Ammon's horn (tissue), 1 donor: ENCODE data around the gene IRGC.
"Not testable (repeated sequence)": the region's sequence is repeated elsewhere in the genome, so short reads cannot be mapped to it uniquely, and the experiment has no call there.

Source experiments
- DNase-seq: peaks from one replicate; pipeline ENCODE4 v3.0.0-alpha.2; 2016; ENCODE audit warnings: low spot score

The IRGC gene

DNA sequence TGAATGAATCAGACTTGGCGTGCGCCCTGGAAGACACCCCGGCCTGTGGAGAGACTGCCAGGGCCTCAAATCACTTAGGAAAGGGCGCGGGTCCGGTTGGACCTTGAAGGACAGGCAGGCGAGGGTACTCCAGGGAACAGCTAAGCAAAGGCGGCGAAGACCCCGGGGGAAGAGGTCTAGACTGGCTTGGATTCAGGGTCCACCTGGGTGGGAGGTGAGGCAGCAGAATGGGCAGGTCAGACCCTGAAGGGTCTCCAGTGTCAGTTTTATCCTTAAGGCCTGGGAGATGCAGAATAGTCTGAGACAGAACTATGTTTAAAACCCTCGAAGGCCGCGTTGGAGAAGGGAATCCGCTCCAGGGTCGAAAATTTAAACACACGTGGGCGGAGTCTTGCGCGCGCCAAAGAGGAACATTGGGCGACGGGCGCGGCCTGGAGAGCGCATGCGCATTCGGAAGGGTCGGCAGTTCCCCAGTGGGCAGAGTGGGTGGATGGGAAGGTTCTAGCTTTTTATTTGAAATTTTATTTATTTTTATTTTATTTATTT is 39.5 kb downstream of the IRGC start:
- peak; percentile 86 for DNase-seq

DNA sequence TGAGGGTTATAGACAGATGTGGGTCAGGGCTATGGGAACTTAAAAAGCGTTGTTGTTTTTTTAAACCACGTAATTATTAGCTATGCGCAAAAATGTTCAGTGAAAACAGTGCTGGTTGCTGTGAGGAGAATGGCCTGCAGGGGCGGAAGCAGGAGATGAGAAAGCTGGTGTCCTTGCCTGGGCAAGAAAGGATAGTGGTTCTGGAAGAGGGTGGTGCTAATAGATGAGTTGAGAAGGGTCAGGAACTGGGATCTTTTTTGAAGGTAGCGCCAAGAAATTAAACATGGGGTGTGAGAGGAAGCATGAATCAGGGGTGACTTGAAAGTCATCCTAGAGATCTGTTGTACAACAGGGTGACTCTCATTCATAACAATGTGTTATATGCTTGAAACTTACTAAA is 43.6 kb downstream of the IRGC start:
- no peak for DNase-seq

DNA sequence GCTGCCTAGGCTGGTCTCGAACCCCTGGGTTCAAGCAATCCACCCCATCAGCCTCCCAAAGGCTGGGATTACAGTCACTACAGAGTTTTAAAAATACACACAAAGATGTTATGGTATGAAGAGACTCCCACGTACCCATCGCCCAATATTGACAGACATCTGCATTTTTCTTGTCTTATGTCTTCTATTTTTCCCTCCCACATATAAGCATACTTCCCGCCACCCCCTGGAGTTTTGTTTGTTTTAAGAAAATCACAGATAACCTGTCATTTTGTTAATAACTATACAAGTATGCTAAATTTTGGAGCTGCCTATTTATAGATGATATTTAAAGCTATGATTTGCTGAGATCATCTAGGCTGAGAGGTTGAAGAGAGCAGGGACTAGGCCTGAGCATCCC is 45.1 kb downstream of the IRGC start:
- DNase-seq = no peak

DNA sequence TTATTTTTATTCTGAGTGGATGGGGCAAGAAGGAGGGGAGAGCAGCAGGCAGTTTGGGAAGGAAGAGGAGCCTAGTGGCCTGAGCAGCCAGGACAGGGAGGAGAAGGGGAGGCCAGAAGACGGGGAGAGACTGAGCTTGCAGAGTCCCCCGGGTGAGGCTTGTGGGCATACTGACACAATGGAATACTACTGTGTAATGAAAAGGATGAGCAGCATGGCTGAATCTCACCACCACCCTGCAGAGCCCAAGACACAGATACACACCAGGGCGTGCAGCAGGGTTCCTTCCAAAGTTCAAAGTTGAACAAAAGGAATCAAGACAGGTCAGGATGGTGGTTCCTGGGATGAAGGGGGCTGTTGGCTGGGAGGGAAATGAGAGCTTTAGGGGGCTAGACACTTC is 46.9 kb downstream of the IRGC start:
- DNase-seq = no peak

DNA sequence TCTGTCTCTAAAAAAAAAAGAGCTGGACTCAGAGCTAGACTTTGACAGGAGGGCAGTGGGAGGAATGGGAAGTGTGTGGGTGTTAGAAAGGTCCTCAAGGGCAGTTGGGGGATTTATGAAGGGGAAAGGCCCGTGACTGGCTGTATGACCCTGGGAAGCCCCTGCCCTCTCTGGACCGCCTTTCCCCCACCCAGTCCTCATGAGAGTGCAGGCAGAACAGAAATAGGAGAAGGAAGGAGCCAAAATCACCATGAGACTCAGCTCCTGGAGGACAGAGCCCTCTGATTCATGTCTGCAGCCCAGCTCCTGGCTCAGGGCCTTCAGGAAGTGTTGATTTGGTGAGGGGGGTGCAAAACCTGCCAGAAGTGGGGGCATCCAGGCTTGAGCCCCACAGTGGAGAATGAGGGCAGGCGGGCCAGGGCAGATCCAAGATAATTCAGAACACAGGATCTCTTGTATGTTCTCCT is 47.6 kb downstream of the IRGC start:
- DNase-seq = no peak

DNA sequence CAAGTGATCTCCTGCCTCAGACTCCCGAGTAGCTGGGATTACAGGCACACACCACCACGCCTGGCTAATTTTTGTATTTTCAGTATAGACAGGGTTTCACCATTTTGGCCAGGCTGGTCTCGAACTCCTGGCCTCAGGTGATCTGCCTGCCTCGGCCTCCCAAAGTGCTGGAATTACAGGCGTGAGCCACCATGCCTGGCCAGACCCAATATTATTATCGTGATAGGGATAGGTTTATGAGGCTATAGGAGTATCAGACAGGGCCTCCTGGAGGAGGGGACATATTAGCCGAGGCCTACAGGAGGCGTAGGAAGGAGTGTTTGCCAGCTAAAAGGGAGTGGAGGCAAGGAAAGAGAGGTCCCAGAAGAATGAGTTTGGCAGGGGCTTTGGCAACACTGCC is 48.8 kb downstream of the IRGC start:
- DNase-seq = not testable (repeated sequence)

DNA sequence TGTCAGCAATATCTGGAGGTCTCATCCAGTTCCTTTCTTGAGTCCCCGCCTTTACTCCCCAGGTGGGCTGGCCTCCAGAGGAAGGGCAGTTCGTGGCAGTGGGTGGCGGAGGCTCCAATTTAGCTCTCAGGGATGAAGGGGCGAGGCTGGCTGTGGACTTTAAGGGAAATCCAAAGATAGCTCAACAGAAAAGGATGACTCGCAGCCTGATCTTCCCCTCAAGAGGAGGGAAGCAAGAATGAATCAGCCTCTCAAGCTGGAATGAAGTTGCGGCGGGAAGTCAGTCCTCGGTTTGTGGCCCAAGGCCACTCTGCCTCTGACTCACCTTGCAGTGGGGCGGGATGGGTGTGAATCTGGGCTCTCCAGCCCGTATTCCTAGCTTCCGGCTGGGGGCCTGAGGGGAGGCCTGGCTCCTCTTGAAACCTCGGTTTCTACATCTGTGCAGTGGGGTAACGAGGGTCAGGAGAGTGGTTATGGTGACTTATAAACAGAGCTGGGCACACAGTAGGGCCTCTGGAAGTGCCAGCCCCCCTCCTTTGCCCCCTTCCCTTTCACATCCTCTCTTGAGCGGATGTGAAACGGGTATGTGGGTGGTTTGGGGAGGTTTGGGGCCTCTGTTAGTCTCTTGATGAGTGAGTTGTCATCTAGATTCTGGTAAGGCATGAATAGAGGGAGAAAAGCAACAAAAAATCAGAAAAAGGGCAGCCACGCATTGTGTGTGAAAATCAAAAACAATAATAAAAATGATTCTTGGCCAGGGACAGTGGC is 49.4 kb downstream of the IRGC start:
- peak; percentile 24 for DNase-seq

DNA sequence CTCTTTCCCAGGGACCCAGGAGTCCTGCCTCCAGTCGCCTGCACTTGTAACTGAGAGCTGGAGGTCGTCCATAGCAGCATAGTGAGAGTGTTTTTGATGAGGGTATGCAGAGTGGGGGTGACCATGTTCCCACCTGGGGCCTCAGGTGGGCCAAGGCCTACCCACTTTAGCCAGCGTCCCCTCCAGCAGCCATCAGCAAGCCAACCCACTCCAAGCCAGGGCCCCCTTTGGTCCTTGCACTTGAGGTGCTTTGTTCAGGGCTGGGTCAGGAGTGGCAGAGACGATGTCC is 50.8 kb downstream of the IRGC start:
- DNase-seq = no peak

DNA sequence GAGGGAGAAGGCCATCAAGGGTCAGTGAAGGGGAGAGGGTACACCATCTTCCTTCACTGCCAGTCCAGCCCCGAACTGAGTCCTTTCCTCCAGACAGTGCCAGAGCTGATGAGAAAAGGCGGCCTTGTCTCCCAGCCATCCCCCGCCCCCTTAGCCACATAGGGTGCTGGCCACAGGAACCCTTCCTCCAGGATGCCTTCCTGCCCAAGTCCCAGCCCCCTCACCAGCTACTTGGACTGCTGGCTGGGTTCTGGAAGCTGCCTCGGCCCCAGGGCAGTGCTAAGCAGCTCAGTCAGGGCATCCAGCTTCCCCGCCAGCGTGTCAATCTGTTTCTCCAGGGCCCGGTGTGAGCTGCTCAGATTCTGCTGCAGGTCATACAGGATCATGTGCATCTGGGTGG is 51.4 kb downstream of the IRGC start:
- DNase-seq = no peak

DNA sequence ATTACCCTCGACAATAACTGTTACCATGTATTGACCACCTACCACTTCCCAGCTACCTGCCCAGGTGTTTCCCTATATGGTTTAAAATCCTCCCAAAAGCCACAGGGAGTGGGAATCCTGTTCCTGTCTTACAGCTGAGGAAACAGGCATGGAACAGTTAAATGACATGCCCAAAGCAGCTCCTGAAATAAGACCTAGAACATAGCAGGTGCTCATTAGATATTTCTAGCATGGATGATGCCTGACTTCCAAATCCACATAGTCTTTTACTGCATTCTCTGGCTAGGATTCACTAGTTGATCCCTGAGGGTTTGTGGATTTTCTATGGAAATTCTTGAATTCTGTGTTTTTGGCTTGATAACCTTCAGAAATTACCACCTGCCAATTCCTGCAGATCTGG is 51.9 kb downstream of the IRGC start:
- no peak for DNase-seq

DNA sequence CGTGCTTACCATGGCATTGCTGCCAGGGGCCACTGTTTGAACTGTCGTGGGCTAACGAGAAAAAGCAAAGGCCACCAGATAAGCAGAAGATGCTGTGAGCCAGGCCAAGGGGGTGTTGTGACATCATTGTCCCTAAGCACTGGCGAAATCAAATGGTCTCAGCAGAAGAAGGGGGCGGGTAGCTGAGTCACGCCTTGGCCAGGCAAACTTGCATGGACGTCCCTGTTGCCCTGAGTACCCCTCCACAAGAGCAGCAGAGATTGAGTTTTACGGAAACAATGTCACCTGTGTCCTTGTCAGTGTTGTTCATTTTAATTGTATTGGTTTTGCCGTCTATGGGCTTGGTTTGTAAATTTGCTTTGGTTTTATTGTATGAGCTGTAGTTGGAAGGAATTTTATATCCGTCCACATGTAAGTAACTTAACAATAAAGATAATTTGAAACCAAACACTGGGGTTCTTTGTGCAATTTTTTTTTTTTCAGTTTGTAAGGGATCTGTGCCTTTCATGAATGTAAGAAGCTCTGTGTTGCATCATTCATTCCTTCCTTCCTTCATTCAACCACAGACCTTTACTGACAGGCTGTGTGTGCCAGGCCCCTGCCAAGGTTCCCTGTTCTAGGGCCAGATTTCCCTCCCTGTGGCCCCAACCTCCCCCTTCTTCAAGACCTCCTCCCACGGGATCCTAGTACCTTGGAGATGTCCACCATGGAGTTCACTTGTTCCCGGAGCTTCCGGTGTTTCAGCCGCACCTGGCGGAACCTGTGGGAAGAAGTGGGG is 52.6 kb downstream of the IRGC start:
- DNase-seq = no peak

DNA sequence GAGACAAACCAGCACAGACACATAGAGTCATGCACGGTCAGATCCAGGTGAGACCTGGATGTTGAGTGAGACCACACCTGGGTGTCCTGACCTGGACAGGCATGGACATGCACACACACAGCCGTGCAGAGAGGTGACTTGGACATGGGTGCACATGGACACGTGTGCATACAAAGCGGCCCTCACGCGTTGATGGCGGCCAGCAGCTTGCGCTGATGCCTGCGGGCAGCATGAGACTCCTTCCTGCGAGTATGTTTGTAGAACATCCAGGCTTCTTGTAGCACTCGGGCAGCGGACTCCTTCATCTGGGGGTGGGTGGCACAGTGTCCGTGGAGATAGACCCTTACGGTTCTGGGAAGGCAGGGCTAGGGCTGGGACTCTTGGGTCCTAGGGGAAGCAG is 53.4 kb downstream of the IRGC start:
- no peak for DNase-seq
